NCI-H1417 treated with DMSO at 0.1 percent for 48 hours (cell line): ENCODE results near the gene ANKRD10.

Experiments
- DNase-seq: peaks from one replicate; lab custom pipeline; 2025; lab: John Stamatoyannopoulos, UW

ANKRD10 gene

DNA sequence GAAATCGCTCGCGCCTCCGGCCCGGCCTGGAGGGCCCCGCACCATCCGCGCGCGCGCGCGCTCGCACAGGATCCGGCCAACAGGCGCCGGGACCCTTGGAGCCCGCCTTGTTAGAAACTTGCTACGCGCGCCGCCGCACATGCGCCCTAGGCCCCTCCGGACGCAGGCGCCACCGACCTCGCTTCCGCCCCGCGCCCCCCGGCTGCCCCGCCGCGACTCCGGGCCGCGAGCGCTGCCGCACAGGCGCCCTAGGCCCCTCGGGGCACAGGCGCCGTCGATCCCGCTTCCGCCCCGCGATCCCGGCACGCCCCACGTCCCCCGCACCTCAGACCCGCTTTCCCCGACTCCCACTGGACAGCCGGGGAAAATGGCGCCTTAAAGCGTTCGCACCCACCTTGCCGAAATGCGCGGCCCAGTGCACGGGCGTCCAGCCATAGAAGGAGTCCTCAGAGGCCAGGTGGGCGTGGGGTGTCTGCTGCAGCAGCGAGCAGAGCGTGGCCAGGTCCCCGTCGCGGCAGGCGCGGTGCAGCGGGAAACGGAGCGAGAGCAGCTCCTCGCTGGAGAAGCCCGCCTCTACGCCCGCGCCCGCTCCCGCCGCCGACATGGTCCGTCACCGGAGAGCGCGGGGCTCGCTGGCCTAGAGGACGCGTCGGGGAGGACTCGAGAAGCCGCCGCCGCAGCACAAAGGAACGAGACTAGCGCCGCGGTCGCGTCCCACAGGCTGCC, 375 bp downstream of the ANKRD10 start:
- DNase-seq: peak; percentile 40

DNA sequence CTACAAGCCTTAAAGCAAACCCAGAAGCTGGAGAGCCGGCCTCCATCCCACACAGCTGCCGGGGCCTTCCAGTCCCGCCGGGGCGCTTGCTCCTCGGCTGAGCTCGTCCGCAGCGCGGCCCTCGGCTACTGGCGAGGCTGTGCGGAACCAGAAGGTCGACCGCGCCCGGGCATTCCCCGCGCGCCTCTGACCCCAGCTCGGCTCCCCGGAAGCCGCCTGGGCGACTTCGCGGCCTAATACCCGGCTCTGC, 863 bp downstream of the ANKRD10 start:
- DNase-seq: no peak

DNA sequence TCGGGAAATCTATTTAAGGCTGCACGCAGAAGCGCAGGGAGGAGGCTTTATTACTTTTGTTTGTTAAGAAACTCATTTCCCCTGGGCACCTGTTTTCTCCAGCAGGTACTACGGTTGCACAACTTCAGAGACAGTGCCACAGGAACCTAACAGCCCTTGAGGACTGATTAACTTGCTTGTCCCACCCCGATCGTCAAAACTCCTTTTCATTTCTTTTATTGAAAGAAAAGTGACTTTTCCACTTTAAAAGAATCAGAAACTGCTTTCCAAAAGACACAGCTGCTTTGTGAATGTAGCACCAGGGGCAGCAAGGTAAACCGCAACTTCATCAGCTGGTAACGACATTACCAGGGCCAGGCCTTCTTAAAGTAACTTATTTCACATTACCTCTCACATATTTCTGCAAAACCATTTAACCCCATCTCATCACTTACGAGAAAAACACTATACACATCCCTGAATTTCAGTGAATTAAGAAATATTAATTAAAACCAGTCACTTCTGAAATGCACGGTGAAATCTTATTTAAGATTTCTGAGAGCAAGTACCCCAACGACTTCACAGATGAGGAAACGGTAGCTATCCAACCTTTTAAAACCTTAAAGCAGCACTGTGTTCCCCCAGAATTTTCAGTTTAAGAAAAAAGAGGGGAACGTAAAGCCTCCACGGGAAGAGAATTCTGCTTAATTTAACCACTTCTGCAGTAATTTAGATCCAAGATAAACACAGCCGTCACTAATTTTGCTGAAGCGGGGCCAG, 1.4 kb downstream of the ANKRD10 start:
- no peak for DNase-seq

DNA sequence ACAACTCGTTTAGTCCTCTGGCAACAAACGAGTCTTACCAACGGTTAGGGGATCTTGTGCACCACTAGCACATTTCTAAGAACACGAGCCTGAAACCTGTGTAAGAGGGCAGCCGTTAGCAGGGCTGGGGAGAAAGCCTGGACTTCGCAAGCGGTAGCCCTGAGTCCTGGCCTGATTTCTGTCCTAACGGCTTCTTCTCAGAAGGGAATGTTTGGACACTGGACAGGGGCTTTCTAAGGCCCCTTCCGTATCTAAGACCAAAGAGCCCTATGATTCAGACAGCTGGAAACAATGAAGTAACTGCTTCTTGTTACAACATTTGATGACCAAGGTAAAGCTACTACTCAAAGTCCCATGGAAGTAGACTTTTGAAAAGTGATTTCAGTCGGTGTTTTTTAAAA, 2.2 kb downstream of the ANKRD10 start:
- no peak for DNase-seq

DNA sequence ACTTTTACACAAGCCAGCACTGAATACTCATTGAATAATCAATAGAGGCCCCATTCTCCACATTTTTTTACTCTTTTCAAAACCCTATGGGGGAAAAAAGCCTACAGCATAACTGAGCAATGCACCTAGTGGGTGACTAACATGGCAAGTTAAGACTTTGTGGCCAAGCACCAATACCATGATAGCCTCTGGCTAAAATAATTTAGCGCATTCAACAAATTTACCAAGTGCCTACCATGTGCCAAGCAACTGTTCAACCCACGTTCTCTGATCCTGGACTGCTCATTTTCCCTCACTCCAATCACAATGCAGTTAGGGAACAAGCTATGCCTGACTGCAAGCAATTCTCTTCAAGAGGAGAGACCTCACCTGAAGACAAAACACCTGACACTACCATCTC, 3.0 kb downstream of the ANKRD10 start:
- no peak for DNase-seq

DNA sequence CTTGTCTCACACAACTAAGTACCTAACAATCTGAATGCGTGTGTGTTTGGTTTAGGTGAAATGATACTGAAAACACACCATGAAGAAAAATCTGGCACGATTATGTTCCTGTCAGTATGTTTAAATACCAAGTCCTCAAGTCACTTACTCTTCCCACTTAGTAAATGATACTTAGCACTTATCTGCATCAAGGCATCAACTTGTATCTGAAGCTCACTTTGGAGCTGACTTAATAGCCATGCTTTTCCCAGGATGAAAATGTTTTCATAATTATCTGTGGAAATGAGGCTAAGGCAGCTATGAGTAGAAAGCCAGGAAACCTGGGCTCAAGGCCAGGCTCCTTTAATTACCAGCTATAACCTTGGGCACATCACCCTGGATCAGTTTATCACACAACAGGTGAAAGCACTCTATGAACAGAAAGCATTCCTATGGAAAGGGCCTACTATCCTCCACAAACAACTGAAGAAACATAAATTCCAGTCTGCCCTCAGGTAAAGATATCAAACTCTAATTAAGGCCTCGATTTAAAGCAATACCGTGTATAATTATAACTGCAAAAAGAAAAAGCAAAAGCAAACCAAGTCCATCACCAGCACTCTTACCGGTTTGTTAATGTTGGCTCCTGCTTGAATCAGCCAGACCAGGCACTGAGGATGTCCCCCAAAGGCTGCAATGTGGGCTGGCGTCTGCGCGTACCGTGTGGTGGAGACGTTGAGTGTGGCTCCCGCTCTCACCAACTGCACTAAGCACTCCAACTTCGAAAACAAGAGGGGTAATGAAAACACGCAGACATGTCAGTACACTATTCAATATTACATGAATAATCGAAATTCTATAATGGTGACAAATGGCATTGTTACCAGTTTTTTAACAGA, 4.6 kb downstream of the ANKRD10 start:
- DNase-seq: no peak

DNA sequence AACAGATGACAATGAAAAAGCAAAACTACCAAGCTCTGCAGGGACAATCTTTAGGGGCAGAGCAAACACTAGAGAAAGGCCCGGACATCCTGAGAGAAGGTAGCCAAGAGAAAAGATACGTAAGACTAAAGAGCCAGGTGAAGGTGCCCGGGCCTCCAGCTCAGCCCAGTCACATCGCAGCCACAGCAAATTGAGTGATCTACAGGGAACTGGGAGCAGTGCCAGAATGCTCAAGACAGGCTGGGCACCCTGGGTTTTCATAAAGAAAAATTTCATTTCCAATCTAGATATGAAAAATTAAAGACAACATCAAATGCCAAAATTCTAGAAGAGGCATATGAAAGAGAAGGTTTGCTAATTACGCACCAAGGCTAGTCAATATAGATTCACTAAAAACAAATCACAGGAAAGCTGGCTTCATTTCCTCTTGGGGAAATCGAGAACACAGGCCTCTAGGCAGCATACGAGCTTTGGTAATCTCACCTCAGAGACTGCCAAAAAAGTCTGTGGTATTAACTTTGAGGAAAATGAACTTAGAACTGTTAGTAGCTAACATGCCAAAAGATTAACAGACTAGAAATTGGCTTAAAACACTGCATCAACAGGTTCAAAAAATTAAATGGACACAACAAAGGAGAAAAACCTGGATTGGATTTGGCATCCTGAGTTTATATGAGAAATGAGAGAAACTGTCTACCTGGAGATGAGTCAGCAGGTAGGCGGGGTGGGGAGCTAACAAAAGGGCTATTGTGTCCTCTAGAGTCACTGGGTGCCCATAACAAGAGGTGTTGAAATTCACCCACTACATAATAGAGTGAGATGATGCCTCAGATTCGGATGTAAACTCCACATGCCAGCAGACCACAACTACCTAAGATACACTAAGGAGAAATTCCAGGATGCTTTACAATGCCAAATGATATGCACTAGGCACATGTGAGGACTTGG, 6.6 kb downstream of the ANKRD10 start:
- no peak for DNase-seq

DNA sequence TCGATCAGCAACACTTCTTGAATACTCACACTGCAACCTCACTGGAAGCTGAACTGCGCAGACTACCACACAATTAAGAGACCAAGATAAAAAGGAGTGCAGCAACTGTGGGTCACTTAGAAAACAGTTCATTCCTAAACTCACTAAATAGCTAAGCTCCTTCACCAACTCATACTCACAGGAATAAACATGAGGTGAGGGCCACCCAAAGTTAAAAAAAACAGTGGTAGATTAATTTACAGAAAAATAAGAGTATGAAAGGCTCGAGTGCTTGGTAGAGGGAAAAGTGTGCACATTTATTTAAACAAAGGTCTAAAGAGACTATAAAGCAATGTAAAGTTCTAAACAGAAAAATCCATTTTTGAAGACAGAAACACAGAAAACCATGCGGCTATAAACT, 7.6 kb downstream of the ANKRD10 start:
- no peak for DNase-seq

DNA sequence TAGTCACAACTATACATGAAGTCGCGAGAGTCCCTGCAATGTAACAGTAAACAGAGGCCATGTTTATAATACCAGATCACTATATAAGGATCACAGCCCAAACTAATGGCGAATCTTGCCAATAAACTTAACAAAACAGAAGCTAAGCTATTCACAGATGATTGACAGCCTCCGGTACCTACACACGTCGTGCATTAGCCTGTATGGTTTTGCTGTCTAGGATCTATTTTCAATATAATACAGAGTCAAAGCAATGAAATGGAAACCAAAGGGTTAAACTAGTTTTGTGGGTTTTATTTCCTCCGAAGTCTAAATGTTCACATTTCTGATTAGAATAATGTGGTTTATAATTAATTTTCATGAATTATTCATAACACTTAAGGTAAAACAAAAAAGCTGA, 10.1 kb downstream of the ANKRD10 start:
- DNase-seq: no peak

DNA sequence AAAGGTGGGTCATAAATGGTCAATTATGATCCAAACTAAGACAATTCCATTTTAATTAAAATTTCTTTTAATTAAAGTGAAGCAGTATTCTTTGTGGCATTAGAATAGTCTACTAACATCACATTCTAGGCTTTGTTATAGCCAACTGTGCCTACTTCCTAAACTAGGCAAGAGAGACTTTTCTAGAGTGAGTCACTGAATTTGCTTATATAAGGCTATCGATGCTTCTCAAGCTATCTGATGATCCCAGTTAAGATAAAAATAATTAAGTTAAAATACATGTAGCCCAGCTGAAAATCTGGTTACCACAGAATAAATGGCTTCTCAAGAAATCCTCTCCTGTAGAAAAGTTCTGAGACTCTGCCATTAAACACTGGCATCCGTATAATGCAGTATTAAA, 12.5 kb downstream of the ANKRD10 start:
- no peak for DNase-seq

DNA sequence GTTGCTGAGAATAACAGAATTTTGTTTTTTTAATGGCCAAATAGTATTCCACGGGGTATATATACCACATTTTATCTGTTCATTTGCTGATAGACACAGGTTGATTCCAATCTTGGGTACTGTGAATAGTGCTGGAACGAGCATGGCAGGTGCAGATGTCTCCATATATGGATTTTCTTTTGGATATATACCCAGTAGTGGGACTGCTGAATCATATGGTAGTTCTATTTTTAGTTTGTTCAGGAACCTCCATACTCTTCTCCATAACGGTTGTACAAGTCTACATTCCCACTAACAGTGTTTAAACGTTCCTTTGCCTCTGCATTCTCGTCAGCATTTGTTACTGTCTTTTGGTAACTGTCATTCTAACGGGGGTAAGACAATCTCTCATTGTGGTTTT, 17.3 kb downstream of the ANKRD10 start:
- DNase-seq: no peak

DNA sequence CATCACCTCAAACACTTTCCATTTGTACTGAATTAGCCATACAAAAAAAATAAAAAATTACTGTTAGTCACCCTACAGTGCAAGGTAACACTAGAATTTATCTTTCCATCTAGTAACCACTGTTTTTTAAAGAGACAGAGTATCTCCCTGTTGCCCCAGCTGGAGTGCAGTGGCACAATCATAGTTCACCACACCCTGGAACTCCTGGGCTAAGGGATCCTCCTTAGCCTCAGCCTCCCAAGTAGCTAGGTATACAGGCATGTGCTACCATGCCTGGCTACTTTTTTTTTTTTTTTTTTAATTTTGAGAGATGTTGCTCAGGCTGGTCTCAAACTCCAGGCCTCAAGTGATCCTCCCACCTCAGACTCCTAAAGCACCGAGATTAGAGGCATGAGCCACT, 17.9 kb downstream of the ANKRD10 start:
- no peak for DNase-seq

DNA sequence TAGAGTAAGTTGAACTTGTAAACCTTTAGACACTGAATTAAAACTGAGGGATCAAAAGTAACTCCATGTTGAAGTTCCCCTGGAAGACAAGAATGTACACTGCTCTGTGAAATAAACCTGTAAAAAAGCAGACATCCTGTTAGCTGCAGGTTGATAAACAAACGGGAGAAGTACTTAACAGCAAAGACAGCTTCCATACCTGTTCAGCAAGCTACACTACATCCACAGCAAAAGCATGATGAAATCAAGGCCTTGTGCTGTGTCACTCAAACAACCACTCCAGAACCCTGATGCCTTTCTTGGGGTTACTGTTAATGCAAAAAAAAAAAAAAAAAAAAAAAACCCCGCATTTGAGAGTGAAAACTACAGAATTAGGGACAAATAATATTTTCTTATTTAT, 20.8 kb downstream of the ANKRD10 start:
- DNase-seq: no peak

DNA sequence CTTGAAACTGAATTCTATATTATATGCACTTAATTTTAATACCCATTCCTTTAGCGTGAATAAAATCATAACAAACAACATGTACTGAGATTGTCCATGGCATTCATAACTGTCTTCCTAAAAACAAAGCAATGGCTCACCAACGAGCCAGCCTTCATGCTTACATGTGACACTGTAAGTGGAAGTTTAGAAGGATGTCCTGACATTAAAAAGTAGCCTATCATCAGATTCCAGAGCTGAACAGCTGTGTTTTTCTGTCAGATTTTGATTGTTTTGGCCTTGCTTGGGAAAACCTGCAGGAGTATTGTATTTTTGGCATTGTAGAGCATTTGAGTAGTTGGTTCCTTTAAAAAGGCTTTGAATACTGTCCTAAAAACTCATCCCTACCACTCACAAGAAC, 21.3 kb downstream of the ANKRD10 start:
- DNase-seq: no peak

DNA sequence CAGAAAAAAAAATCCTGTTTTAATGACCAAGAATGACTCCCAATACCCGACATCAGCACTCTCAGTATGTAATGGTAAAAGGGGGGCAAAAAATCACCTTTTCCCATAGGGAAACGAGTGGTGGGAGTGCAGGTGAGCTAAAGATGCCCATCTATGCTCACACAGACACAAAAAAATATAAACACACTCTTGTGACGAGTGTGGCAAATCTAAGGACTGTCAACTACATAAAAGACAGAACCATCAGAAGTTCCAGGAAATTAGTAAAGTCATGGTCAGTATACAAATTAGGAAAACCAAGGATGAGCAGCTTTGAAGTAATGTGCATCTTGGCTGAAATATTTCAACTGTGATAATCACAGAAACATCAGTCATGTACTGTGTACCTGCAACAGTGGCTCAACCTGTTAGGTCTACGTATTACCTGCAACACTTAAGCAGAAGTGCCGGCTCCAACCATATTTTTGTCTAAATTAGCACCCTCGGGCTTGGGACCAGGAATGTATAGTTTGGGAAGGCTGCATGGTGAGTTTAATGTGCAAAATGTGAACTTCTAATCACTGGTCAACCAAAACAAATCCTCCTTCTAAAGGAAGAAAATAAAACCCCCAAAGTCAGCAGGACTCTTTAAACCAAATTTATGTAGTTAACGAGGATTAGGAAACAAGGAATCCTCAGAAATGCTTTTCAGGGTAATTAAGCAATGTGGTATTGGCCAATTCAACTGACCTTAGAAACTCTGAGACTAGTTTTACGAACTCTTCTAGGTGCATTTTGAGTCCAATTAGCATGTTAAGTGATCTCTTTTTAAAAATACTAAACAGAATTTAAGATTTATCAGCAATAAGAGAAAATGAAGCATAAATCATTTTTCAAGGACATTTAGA, 24.3 kb downstream of the ANKRD10 start:
- DNase-seq: no peak

DNA sequence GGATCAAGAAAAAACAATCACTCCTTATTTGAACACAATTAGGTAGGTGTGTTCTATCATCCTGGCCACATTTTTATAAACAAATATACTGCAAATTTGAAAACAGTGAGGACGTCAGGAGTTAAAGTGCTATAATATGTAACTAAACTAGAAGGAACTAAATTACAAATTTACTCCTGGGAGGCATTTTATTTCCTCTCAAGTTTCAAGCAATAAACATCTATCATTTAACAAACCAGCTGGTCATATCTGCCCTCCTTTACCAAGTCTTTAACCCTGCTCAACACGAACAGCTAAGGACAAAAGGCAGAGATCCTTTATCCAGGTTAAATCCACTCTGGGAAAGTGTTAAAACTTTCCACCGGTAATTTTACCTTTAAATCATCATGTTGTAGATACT, 26.5 kb downstream of the ANKRD10 start:
- no peak for DNase-seq

DNA sequence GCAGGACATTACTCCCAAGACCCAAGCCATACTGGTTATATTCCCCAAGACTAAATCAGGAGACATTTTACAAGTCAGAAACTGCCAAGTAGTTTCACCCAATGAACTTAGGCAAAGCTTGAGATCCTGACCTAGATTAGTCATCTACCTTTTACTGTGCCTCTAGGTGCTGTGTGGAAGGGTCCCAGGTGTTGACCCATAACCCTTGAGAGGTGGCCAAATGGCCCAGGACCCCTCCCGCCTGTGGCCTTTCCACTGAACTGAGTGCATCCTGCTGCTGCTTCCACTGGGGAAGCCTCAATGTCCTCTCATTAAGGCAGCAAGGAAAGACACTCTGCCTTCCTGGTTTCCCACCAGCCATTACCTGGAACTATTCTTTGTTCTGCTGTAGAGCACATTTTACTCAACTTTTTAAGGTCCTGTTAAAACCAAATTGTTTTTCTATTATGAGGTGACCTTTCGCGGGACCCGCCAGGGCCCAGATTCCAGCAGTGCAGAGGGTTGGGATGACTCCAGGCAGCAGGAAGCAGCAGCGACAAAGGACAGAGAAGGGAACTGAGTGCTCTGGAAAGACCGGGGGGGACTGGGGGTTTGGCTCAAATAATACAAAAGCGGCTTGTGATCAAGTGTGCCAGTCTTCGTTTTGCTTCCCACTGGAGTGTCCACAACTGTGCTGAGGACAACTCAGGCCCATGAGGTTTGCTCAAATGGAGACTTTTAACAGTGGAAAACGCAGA, 27.1 kb downstream of the ANKRD10 start:
- no peak for DNase-seq

DNA sequence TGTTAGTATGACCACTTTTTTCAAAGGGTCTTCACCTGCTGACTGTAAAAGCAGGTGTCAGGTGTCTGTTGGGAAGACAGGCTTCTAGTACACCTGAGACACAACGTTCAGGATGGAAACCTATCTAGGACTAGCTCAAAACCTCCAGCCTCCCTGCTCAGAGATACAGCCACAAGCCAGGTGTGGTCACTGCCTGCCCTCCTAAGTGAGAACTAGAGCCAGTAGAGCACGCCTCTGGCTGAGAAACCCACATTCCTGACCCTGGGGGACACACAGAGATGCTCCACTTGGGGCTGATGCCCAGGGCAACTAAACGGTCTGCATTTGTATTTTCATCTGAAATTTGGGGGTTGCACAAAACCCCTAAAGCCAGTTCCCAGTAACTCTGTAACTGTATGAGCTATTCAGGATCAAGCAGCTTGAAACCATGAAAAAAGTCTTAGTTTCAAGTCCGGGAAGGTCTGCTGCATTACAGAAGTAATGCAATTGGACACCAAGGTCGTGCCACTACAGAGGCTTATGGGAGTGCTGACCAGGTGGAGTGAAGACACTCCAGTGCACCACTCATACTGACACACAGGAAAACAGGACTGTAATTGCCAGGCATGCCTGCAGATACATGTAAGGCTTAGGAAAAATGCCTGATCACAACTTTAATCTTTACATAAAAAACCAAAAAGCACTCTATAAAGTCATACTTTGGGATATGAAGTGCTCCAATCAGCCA, 27.8 kb downstream of the ANKRD10 start:
- DNase-seq: no peak
